GM19438 (cell line): ENCODE data around the gene CHPF.

Experiments
- ATAC-seq: cut with Tn5 transposase; IDR thresholded peaks from one replicate; pipeline ENCODE4 v1.9.1; 2021; ENCODE audit warnings: low read depth; ENCODE audit not compliant: unreplicated experiment

The CHPF gene

GRCh38 chr2:219533930-219534661 is 9.5 kb downstream of the CHPF start:
- ATAC-seq = no peak

GRCh38 chr2:219532378-219532649 is 11.3 kb downstream of the CHPF start:
- ATAC-seq = no peak

- ATAC-seq = no peak
Observed at GRCh38 chr2:219531639-219532377, 11.8 kb downstream of the CHPF start.

GRCh38 chr2:219530048-219530963 is 13.3 kb downstream of the CHPF start:
- peak; percentile 93 for ATAC-seq

GRCh38 chr2:219527472-219527871 is 16.1 kb downstream of the CHPF start:
- no peak for ATAC-seq

GRCh38 chr2:219527076-219527394 is 16.6 kb downstream of the CHPF start:
- ATAC-seq = no peak

GRCh38 chr2:219526320-219527075 is 17.1 kb downstream of the CHPF start:
- ATAC-seq = no peak

- no peak for ATAC-seq
Observed at GRCh38 chr2:219525533-219526232, 17.9 kb downstream of the CHPF start.

- no peak for ATAC-seq
Observed at GRCh38 chr2:219524817-219525216, 18.8 kb downstream of the CHPF start.

- no peak for ATAC-seq
Observed at GRCh38 chr2:219523031-219523671, 20.5 kb downstream of the CHPF start.

GRCh38 chr2:219522111-219523030 is 21.2 kb downstream of the CHPF start:
- ATAC-seq = no peak

GRCh38 chr2:219521066-219521880 is 22.3 kb downstream of the CHPF start:
- no peak for ATAC-seq

GRCh38 chr2:219520079-219520478 is 23.5 kb downstream of the CHPF start:
- ATAC-seq = no peak

- no peak for ATAC-seq
Observed at GRCh38 chr2:219519526-219519916, 24.1 kb downstream of the CHPF start.

- no peak for ATAC-seq
Observed at GRCh38 chr2:219517954-219518778, 25.4 kb downstream of the CHPF start.

- no peak for ATAC-seq
Observed at GRCh38 chr2:219516888-219517287, 26.7 kb downstream of the CHPF start.
